ENCODE results near the gene UBE2R2.
"Not testable (repeated sequence)": the region's sequence is repeated elsewhere in the genome, so short reads cannot be mapped to it uniquely, and the experiment has no call there.

Gene UBE2R2

DNA sequence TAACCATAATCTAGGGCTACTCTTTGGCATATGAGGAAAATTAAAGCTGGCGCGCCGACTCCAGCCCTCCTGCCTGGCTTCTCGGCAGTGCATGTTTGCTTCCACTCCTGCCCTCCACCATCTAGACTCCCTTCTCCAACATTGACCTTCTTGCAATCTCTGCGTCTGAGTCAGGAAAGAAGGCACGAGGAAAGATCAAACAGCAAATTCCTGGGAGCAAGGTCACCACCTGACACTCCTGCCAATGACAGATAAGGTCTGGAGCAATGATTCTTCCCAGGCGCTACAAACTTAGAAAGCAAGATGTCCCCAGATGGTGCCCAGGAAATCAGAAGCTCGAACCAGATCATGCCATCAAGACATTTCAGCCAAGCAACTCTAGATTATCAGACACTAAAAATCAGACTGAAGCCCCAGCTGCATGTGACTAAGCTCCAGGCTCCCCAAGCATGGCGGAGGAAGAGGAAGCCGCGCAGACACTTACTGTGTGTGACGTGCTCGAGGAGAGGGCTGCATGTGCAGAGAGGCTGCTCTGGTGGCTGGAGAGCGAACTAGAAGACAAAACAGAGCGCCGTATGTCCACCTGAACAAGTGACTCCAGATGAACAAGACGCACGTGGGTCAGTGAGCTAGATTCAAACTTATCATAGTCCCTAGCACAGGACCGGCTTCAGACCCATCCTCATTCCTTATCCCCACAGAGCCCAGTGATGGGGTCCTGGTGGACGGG is 115.3 kb downstream of the UBE2R2 start:
- no peak for DNase-seq

DNA sequence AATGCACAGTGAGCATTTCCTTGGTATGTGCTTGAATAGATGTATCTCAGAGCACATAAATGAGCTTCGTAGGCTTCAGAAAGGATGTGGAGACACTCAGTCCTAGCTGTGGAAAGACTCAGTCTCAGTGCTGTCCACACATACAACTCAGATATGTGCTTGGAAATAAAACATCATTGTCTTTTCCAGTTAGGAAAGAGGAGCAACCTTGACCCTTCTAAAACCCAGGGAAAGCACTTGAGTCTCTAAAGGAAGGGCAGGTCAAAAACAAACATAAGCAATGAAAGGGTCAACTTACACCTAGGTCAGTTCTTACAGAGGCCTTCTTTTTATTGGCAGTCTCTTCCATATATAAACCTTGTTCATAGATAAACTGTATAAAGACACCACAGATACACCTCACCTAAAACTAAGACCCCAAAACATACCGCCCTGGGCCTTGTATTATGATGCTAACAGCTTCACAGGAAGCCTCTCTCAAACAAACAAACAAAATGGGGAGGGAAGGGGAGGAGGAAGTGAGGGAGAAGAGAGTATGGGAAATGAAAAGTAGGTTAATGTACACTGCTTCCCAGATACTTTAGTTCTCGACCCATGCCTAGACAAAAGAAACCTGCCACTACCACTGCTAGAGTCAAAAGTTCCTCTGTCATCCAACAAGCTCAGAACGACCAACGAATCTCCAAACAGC is 117.4 kb downstream of the UBE2R2 start:
- no peak for DNase-seq

DNA sequence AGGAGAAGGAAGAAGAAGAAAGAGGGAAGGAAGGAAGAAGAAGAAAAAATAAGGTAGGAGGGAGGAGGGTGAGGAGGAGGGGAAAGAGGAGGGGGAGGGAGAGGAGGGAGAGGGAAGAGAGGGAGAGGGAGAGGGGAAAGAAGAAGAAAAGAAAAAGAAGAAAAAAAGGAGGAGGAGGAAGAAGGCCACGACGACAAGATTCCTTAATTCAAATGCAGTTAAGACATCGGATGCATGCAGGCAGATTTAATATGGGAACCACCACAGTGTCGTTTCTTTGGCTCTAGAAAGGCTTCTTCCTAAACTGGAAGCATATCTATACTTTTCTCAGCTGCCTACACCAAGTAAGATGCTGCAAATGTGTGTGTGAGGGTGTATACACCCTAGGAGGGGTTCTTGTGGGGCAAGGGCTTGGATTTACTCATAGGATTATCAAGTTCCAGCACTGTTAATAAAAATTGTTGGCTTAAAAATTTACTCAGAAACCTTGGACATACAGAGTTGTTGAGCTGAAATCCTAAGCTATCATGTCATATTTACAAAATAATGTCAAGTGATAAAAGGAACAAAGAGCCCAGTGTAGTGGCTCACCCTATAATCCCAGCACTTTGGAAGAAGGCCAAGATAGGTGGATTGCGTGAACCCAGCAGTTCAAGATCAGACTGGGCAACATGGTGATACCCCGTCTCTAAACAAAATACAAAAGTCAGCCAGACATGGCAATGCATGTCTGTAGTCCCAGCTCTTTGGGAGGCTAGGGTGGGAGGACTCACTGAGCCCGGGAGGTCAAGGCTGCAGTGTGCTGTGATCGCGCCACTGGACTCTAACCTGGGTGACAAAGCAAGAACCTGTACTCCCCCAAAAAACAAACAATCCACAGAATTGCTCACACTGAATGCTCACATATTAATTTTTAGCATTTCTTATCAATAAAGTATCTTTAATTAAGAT is 123.2 kb downstream of the UBE2R2 start:
- no peak for DNase-seq

DNA sequence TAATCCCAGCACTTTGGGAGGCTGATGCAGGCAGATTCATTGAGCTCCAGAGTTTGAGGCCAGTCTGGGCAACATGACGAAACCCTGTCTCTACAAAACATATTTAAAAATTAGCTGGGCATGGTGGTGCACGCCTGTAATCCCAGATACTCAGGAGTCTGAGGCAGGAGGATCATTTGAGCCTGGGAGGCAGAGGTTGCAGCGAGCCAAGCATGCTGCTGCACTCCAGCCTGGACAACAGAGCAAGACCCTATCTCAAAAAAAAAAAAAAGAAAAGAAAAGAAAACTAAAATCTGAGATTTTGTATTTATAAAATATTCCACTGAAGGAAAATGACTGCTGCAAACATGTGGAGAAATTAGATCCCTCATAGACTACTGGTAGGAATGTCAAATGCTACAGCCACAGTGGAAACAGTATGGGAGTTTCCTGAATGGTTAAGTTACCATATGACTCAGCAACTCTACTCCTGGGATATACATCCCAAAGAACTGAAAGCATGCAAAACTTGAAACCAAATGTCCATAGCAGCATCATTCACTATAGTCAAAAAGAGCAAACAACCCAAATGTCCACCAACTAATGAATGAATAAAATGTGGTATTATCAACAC is 125.6 kb downstream of the UBE2R2 start:
- DNase-seq: no peak

DNA sequence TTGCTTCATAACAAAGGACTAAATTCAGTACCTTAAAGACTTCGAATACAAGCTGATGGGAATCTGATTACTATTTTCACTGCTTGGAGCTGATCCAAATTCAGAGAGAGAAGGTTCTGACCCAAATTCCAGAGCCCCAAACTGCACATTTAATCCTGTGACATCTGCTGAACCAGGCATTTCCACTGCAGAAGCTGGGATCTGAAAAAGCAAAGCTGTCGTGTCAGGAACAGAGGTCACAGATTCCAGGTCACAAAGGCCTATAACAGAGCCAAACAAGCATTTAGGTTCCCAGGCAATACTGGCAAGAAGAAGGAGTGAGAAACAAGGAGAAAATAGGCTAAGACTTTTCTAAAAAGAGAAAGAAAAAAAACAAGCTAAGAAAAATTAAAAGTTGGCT is 126.4 kb downstream of the UBE2R2 start:
- no peak for DNase-seq

DNA sequence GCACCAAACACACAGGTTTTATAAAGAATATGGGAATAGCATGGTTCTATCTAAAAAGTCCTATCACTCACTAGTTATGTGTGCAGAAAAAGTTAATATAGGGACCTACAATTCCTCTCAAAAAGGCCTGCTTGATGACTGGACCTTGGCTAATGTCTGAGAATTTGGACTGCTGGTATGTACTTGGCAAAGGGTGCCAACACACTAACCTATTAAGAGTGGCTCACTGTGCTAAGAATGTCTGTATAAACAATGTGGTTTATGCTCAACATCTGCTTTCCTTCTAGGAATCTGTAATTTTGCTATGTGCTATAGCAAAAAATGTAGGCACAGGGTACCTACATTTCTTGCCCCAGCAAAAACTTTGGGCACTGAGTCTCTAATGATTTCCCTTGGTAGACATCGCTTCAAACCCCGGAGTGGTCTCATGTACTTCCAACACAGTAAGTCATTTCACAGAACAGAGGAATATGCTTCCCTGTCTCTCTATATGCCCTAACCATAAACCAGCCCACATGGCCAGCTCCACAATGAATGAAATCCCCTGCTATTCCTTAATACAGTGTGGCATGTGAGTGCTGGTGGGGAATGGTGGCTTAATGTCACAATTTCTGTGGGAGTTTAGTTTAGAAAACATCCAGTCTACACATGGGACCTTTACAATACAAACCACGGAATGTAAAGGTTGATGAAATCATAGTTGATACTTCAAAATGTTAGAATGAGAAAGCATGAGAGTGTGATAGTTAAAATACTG is 130.0 kb downstream of the UBE2R2 start:
- no peak for DNase-seq

DNA sequence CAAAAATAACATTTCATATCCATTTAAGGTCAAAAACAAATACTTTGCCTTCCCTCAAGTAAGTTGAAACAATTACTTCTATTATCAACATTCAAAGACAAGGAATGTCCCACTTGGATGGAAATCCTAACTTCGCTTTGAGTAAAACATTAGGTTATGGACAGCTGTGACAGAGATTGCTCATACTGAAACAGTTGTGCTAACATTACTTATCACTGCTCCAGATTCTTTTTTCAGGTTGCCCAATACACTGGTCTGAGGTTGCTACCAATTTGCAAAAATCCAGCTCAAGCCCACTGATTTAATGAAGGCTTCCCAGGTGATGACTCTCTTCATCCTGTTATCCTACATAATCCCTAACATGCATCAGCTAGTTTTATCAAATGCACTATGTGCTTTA is 133.4 kb downstream of the UBE2R2 start:
- DNase-seq: no peak

DNA sequence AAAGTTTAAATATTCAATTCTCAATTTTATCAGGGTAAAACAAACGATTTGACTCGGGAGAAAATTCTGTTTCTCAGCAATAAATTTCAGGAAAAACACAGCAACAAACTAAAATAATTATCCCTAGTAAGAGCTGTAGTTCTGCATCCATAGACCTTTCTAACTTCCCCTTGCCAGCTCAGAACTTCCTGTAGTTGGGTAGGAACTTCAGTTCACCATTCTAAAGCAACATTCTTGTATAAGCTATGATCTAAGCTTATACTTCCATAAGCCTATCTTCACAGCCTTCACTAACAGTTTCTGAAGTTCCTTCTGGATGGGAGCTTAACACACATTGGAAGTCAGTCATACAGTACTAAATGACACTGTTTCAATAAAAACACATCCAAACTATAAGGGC is 135.1 kb downstream of the UBE2R2 start:
- DNase-seq: no peak

DNA sequence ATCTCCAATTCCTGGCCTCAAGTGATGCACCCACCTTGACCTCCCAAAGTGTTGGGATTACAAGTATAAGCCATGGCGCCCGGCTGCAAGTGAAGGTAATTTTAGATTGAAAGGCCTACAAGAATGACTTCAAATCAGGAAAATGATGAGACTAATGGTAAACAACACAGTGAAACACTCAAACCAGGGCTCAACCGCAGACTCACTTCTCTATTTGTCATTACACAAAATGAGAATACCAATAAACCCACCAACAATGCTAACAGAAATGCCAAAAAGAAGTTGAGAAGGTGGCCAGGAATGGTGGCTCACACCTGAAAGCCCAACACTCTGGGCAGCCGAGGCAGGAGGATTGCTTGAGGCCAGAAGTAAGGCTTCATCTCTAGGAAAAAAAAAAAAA is 139.6 kb downstream of the UBE2R2 start:
- no peak for DNase-seq

DNA sequence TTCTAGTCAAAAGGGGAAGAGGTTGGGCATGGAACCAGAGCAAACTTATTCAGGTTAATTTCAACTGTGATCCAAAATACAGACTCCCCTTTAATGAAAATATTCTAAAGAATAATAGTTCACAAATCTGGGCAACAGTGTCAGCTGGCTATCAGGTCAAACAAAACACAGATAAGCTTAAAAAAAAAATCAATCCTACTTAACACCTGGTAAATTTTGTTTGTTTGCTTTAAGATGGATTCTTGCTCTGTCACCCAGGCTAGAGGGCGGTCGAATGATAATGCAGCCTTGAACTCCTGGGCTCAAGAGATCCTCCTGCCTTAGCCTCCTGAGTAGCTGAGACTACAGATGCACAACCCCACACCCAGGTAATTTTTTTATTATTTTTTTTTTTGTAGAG is 142.8 kb downstream of the UBE2R2 start:
- no peak for DNase-seq

DNA sequence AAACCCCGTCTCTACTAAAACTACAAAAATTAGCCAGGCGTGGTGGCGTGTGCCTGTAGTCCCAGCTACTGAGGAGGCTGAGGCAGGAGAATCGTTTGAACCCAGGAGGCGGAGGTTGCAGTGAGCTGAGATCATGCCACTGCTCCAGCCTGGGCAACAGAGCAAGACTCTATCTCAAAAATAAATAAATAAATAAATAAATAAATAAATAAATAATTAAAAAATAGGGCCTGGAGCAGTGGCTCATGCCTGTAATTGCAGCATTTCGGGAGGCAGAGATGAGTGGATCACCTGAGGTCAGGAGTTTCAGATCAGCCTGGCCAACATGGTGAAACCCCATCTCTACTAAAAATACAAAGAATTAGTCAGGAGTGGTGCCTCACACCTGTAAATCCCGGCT is 145.5 kb downstream of the UBE2R2 start:
- DNase-seq: not testable (repeated sequence)

DNA sequence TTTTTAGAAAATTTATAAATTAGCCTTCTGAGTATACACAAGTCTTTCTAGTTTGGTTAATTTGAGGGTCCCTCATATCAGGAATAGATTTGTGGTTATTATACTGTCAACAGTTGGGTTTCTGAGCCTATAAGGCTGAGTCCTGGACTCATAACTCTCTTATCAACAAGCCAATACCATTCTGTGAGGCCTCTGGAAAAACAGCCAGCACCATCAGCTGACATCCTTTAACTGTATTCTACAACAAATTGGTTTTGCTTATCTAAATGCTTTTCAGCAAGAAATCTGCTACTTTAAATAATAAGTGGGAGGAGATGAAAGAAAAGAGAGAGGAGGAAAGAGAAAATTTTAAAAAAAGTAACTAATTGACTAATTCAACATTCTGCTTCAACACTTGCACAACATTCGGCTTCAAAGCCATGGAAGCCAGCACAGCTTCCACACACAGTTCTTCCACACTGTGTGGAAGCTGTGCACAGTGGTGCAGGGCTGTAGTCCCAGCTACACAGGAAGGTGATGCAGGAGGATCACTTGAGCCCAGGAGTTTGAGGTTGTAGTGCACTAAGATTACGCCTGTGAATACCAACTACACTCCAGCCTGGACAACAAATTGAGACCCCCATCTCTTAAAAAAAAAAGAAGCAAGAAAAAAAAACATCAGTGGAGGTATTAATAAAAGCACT is 147.3 kb downstream of the UBE2R2 start:
- DNase-seq: no peak

All from activated CD4-positive, alpha-beta T cell treated with anti-CD3 and anti-CD28 coated beads, Interleukin-2, amount 50 U/mL, for 16 hours (primary cell).